Activated naive CD8-positive, alpha-beta T cell treated with anti-CD3 and anti-CD28 coated beads, Interleukin-2, amount 50 U/mL, for 24 hours (primary cell): Measurements from ENCODE around the gene SRRM2.
A peak's percentile ranks its signal among the peaks of the same experiment; 100 is the strongest.

Source experiments
- ATAC-seq: fragments of 150-1000 bp; cut with Tn5 transposase; one replicate; pipeline ENCODE4 v1.10.0; 2021
- DNase-seq: peaks from one replicate; pipeline ENCODE4 v3.0.0; 2021
- H3K27ac Mint-ChIP-seq: one replicate; pipeline ENCODE4 v1.8.0; 2021; ENCODE audit warnings: mild to moderate bottlenecking, mixed read lengths
- H3K27me3 Mint-ChIP-seq: one replicate; pipeline ENCODE4 v1.8.0; 2021; ENCODE audit warnings: mixed read lengths
- H3K36me3 Mint-ChIP-seq: one replicate; pipeline ENCODE4 v1.8.0; 2021; ENCODE audit warnings: low read depth, mixed read lengths
- H3K4me1 Mint-ChIP-seq: one replicate; pipeline ENCODE4 v1.8.0; 2021; ENCODE audit warnings: mixed read lengths
- H3K4me3 Mint-ChIP-seq: one replicate; pipeline ENCODE4 v1.8.0; 2021; ENCODE audit warnings: mild to moderate bottlenecking, moderate library complexity, mixed read lengths
- H3K9me3 Mint-ChIP-seq: one replicate; pipeline ENCODE4 v1.8.0; 2021; ENCODE audit warnings: mixed read lengths

Gene SRRM2

GRCh38 chr16:2741168-2741567 is 11.3 kb upstream of the SRRM2 start:
- no peak overlapping the region for H3K27ac Mint-ChIP-seq

DNA sequence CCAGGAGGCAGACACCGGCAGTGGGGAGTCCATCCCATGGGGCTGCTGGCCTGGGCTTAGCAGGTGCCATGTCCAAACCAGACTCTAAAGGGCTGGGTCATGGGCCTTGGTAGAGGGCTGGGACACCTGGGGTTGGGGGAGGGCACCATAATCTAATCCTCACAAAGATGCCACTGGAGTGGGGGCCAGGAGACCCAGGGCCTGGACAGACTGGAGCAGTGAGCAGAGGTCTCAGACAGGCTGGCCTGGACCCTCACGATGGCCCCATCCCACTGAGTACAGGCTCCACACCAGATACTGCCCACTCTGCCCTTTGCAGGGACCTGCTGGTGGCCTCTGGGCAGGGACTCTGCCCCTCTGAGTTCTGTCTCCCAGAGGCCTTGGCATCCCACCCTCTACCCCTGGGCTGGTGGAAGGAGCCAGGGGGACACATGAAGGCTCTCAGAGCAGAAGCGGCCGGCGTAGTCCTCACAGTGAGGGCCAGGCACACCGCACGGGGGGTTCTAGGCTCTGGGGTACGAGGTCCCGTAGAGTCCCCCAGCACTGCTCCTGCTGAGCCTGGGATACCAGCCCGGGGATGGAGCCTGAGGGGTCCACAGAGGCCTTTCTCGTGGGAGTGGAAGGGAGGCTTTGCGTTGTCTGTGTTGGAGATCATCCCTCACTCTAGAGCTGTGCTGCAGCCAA is 10.0 kb upstream of the SRRM2 start:
- H3K4me1 Mint-ChIP-seq: no peaks in the 10 kb centered on the region
- no peaks in the 10 kb centered on the region for H3K27me3 Mint-ChIP-seq
- ATAC-seq (no peak), DNase-seq (no peak)
- H3K27ac Mint-ChIP-seq: no peak overlapping the region
- no peaks in the 10 kb centered on the region for H3K36me3 Mint-ChIP-seq
- H3K9me3 Mint-ChIP-seq: no peaks in the 10 kb centered on the region
- no peak overlapping the region for H3K4me3 Mint-ChIP-seq

More at GRCh38 chr16:2741168-2741567, 11.3 kb upstream of the SRRM2 start:
- H3K4me1 Mint-ChIP-seq: no peaks in the 10 kb centered on the region
- H3K27me3 Mint-ChIP-seq: no peaks in the 10 kb centered on the region
- no peak for DNase-seq
- ATAC-seq: no peak
- no peaks in the 10 kb centered on the region for H3K9me3 Mint-ChIP-seq
- H3K4me3 Mint-ChIP-seq: no peak overlapping the region
- no peaks in the 10 kb centered on the region for H3K36me3 Mint-ChIP-seq

- no peak overlapping the region for H3K4me3 Mint-ChIP-seq
- no peak for DNase-seq
- no peak for ATAC-seq
- H3K4me1 Mint-ChIP-seq: no peaks in the 10 kb centered on the region
- H3K9me3 Mint-ChIP-seq: no peaks in the 10 kb centered on the region
- no peaks in the 10 kb centered on the region for H3K27me3 Mint-ChIP-seq
- H3K27ac Mint-ChIP-seq: no peak overlapping the region
- no peaks in the 10 kb centered on the region for H3K36me3 Mint-ChIP-seq
These were observed 9.2 kb upstream of the SRRM2 start for GRCh38 chr16:2743007-2743810.

DNA sequence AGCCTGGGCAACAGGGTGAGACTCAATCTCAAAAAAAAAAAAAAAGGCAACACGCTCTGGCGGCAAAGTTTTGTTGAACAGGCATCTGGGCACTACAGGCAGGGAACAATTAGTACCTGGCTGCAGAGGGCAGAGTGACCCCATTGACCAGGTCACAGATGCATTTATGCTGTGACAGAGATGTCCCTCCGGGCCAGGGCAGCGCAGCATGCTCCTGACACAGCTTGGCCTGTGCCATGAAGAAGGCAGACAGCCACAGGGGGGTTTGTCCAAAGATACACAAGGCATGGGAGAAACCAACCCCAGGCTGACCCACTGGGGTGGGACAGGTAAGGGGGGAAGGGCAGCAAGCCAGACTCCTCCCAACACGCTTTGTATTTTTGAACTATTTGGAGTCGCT is 7.7 kb upstream of the SRRM2 start:
- ATAC-seq: no peak
- peaks cover 4% of the 10 kb centered on the region for H3K36me3 Mint-ChIP-seq
- no peaks in the 10 kb centered on the region for H3K9me3 Mint-ChIP-seq
- H3K27ac Mint-ChIP-seq: no peak overlapping the region
- no peaks in the 10 kb centered on the region for H3K4me1 Mint-ChIP-seq
- no peaks in the 10 kb centered on the region for H3K27me3 Mint-ChIP-seq
- no peak overlapping the region for H3K4me3 Mint-ChIP-seq
- DNase-seq: no peak

DNA sequence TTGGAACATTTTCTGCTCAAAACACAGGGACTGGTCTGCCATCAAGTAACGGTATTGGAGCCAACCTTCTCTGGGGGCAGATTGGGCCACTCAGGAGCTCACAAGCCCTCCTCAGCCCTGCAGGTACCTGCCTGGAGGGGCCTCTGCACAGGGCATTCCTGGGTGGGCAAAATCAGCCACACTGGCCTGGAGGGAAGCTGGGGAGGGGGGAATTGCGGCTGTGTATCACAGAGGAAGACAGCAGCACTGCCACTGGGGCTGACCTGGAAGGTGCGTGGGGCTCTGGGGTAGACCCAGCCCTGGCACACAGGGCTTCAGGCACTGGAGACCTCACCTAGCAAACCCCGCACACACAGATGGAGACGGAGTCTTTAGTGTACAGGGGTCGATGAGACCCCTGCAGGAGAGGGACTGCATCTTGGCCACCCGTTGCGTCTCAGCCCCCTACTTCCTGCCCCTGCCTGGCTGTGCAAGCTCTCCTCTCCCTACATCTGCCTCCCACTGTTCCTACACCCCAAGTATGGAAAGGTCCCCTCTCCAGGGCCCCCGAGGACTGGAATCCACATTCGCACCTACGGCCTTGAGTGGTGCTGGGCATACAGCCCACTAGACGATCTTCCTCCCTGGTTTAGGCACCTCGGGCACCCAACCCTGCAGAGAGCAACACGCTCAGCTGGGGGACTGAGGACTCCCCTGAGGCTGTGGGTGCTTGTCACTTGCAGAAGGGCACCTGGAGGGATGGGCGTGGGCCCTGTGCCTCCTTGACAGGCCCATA is 7.1 kb upstream of the SRRM2 start:
- ATAC-seq (no peak), DNase-seq (no peak)
- H3K4me1 Mint-ChIP-seq: no peaks in the 10 kb centered on the region
- no peak overlapping the region for H3K27ac Mint-ChIP-seq
- no peaks in the 10 kb centered on the region for H3K9me3 Mint-ChIP-seq
- H3K27me3 Mint-ChIP-seq: no peaks in the 10 kb centered on the region
- H3K4me3 Mint-ChIP-seq: no peak overlapping the region
- peaks cover 5% of the 10 kb centered on the region for H3K36me3 Mint-ChIP-seq

GRCh38 chr16:2745961-2746360 is 6.5 kb upstream of the SRRM2 start:
- Mint-ChIP-seq H3K36me3 (peaks cover 5% of the 10 kb centered on the region), H3K27ac (no peak overlapping the region), H3K9me3 (no peaks in the 10 kb centered on the region), H3K27me3 (no peaks in the 10 kb centered on the region), H3K4me1 (peaks cover 5% of the 10 kb centered on the region), H3K4me3 (no peak overlapping the region)
- no peak for DNase-seq
- no peak for ATAC-seq

DNA sequence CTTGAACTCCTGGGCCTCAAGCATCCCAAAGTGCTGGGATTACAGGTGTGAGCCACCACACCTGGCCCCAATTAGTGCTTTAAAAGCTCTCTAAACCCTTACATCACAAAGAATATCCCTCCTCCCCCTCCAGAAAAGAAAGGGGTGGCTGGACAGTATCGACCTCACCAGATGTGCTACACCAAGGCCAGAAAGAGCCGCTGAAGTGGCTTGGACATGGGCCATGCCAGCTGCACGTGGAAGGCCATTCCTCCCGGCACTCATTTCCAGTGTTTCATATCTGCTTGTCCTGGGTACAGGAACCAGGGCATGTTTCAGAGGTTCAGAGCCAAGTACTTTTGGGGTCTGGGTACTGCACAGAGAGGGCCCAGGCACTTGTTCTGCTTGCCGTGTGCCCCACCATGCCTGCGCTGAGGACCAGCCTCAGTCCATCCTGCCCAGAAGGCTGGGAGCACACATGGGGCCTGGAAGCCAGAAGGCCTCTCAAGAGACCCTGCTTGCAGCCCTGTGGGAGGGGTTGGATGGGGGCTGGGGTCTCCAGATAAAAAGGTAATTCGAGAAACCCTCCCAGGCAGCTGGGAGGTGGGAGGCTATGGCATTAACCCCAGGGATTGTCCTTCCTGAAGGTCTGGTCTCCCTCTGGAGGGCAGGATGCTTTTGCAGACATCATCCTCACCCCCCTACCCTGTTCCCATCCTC is 3.5 kb upstream of the SRRM2 start:
- Mint-ChIP-seq H3K9me3 (no peaks in the 10 kb centered on the region), H3K27me3 (no peaks in the 10 kb centered on the region), H3K4me3 (no peak overlapping the region), H3K36me3 (peaks cover 15% of the 10 kb centered on the region), H3K27ac (no peak overlapping the region), H3K4me1 (peaks cover 24% of the 10 kb centered on the region)
- DNase-seq (no peak), ATAC-seq (no peak)

GRCh38 chr16:2749476-2749875 is 3.0 kb upstream of the SRRM2 start:
- H3K27me3 Mint-ChIP-seq: no peaks in the 10 kb centered on the region

GRCh38 chr16:2749936-2750335 is 2.5 kb upstream of the SRRM2 start:
- Mint-ChIP-seq H3K36me3 (peaks cover 26% of the 10 kb centered on the region), H3K4me3 (peak overlapping the region; percentile 94), H3K27ac (no peak overlapping the region), H3K27me3 (no peaks in the 10 kb centered on the region), H3K4me1 (peaks cover 34% of the 10 kb centered on the region), H3K9me3 (no peaks in the 10 kb centered on the region)
- DNase-seq (no peak), ATAC-seq (no peak)

More at GRCh38 chr16:2749476-2749875, 3.0 kb upstream of the SRRM2 start:
- Mint-ChIP-seq H3K27ac (no peak overlapping the region), H3K4me3 (no peak overlapping the region), H3K36me3 (peaks cover 21% of the 10 kb centered on the region), H3K9me3 (no peaks in the 10 kb centered on the region), H3K4me1 (peaks cover 29% of the 10 kb centered on the region)
- ATAC-seq: no peak
- DNase-seq: no peak

DNA sequence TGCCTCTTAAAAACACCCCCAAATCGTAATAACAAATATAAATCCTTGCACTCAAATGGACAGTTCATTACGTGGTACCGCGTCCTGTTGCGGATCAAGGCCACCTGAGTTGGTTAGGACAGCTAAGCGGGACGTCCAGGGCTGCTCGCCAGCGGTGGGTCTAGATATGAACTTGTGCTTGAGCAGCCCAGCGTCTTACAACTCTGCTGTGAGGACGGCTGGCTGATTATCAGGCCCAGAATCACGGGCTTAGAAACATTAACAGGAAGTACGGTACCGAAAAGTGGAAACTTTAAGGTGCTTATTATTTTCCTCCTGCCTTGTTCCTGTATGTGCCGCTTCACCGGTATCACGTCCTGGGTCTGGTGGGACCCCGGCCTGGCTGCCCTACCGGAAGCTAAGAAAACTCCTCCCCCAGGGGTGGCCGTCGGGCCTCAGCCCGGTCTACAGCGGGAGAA is 832 bp upstream of the SRRM2 start:
- H3K27ac Mint-ChIP-seq: peak overlapping the region; percentile 96
- peak; percentile 27 for ATAC-seq
- H3K4me3 Mint-ChIP-seq: peak overlapping the region; percentile 94
- no peaks in the 10 kb centered on the region for H3K9me3 Mint-ChIP-seq
- peaks cover 49% of the 10 kb centered on the region for H3K4me1 Mint-ChIP-seq
- peak; percentile 24 for DNase-seq
- H3K27me3 Mint-ChIP-seq: no peaks in the 10 kb centered on the region
- peaks cover 38% of the 10 kb centered on the region for H3K36me3 Mint-ChIP-seq

DNA sequence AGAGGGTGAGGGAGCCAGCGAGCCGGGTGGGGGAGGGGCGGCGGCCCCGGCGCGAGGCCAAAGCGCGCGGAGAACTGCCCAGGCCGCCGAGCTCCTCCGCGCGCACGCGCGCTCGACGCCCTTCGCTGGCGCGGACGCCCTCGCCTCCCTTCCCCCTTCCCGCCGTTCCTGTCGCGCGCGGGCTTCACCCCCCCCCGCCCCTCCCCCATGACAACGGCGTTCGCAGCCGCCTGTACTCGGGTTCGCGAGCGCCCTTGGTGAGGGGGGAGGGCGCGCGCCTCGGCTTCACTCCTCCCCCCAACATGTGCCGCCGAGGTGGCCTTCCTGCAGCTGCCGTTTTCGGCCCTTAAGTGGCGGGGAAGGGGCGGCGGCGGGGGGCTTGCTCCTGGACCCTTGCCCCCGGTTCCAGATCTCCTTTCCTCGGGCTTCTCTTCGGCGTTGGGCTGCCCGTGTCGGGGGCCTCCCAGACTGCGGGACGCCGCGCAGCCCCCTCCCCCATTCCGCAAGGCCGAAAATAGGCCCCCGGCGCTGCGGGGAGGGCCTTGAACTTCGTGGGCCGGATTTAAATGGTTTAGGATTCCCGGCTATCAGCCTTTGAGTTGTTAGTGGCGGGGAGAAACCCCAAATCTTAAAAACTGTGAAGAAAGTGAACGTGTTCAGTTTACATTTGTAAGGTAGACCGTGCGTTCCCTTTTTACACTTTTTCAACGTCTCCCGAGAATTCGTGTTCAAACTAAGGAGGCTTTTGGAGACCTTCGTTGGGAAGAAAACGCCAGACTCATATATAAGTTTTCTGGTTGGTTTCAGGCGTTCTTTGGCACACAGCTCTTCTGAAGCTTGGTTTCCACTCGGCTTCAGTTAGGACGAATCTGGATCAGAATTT is 653 bp downstream of the SRRM2 start:
- no peaks in the 10 kb centered on the region for H3K9me3 Mint-ChIP-seq
- peaks cover 59% of the 10 kb centered on the region for H3K4me1 Mint-ChIP-seq
- DNase-seq: peak; percentile 79
- H3K36me3 Mint-ChIP-seq: peaks cover 52% of the 10 kb centered on the region
- H3K27ac Mint-ChIP-seq: peak overlapping the region; percentile 96
- peak; percentile 44 for ATAC-seq
- peak overlapping the region; percentile 94 for H3K4me3 Mint-ChIP-seq
- no peaks in the 10 kb centered on the region for H3K27me3 Mint-ChIP-seq

- H3K4me1 Mint-ChIP-seq: peaks cover 59% of the 10 kb centered on the region
- peak overlapping the region; percentile 94 for H3K4me3 Mint-ChIP-seq
- H3K27me3 Mint-ChIP-seq: no peaks in the 10 kb centered on the region
- peaks cover 57% of the 10 kb centered on the region for H3K36me3 Mint-ChIP-seq
- DNase-seq: no peak
- no peak for ATAC-seq
- H3K27ac Mint-ChIP-seq: peak overlapping the region; percentile 96
- H3K9me3 Mint-ChIP-seq: no peaks in the 10 kb centered on the region
These were observed 1.2 kb downstream of the SRRM2 start for GRCh38 chr16:2753733-2754020.

DNA sequence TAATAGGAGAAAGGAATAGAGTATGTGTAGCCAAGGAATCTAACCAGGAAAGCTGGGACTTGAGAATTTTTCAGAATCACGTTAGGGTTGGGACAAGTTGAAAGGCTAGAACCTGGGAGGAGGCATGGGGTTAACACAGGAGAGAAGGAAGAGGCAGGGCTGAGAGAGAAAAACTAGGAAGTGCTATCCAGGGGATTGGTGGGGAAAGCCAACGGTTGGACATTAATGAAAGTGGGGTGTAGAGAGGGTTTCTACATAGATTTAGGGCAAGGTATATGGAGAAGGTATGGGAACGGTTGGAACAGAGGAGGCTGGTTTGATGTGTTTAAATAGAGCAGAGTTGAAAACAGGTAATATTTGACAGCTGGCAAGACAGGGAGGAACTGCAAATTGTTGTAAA is 2.7 kb downstream of the SRRM2 start:
- ATAC-seq: no peak
- DNase-seq: no peak
- Mint-ChIP-seq H3K4me3 (peak overlapping the region; percentile 94), H3K36me3 (peaks cover 67% of the 10 kb centered on the region), H3K27me3 (no peaks in the 10 kb centered on the region), H3K27ac (peak overlapping the region; percentile 96), H3K9me3 (no peaks in the 10 kb centered on the region), H3K4me1 (peaks cover 62% of the 10 kb centered on the region)
